SK-N-SH treated with all-trans-retinoic acid at 6 μM for 48 hours (cell line): ENCODE data around the gene TRMT112.
A peak's percentile ranks its signal among the peaks of the same experiment; 100 is the strongest.

Experiments used
- ATAC-seq: fragments of 200-7000 bp; cut with Tn5 transposase; 3 replicates; pipeline ENCODE4 v1.9.1; 2020; ENCODE audit warnings: mild to moderate bottlenecking, moderate library complexity
- ARNTL ChIP-seq: fragments of 450-650 bp; formaldehyde crosslinking; IDR thresholded peaks from 2 replicates; pipeline ENCODE4 v1.5.0; 2020; ENCODE audit warnings: low read depth, mild to moderate bottlenecking, moderate library complexity, borderline replicate concordance
- BACH2 ChIP-seq: fragments of 250-450 bp; sonication (Bioruptor Pico); IDR thresholded peaks from 2 replicates; pipeline ENCODE4 v1.9.0; 2021; ENCODE audit warnings: mild to moderate bottlenecking, borderline replicate concordance
- CREB5 ChIP-seq: fragments of 250-450 bp; sonication (Bioruptor Pico); IDR thresholded peaks from 2 replicates; pipeline ENCODE4 v1.5.1; 2020; ENCODE audit warnings: low read depth, mild to moderate bottlenecking, moderate library complexity
- CSDC2 ChIP-seq: fragments of 250-450 bp; sonication (Bioruptor Pico); IDR thresholded peaks from 2 replicates; pipeline ENCODE4 v1.5.0; 2020; ENCODE audit warnings: mild to moderate bottlenecking, moderate library complexity
- CSRNP3 ChIP-seq: fragments of 250-450 bp; sonication (Bioruptor Pico); IDR thresholded peaks from 2 replicates; pipeline ENCODE4 v1.5.1; 2021; ENCODE audit warnings: mild to moderate bottlenecking, moderate library complexity
- ESRRG ChIP-seq: fragments of 250-450 bp; sonication (Bioruptor Pico); IDR thresholded peaks from 2 replicates; pipeline ENCODE4 v1.6.1; 2021; ENCODE audit warnings: mild to moderate bottlenecking
- GLIS3 ChIP-seq: fragments of 250-450 bp; sonication (Bioruptor Pico); IDR thresholded peaks from 2 replicates; pipeline ENCODE4 v1.5.0; 2020; ENCODE audit warnings: mild to moderate bottlenecking, moderate library complexity
- ISL1 ChIP-seq: fragments of 250-450 bp; sonication (Bioruptor Pico); IDR thresholded peaks from 2 replicates; pipeline ENCODE4 v2.1.2; 2022; ENCODE audit warnings: mild to moderate bottlenecking, moderate library complexity
- OSR1 ChIP-seq: fragments of 250-450 bp; sonication (Bioruptor Pico); IDR thresholded peaks from 2 replicates; pipeline ENCODE4 v1.8.0; 2022; ENCODE audit warnings: moderate library complexity, mild to moderate bottlenecking, inconsistent platforms
- PPARA ChIP-seq: fragments of 250-450 bp; sonication (Bioruptor Pico); IDR thresholded peaks from 2 replicates; pipeline ENCODE4 v1.5.0; 2020; ENCODE audit warnings: mild to moderate bottlenecking, borderline replicate concordance
- RARB ChIP-seq: fragments of 250-450 bp; sonication (Bioruptor Pico); IDR thresholded peaks from 2 replicates; pipeline ENCODE4 v1.8.0; 2021; ENCODE audit warnings: mild to moderate bottlenecking, moderate library complexity
- TCF4 ChIP-seq: fragments of 250-450 bp; sonication (Bioruptor Pico); IDR thresholded peaks from 2 replicates; pipeline ENCODE4 v1.8.0; 2021; ENCODE audit warnings: mild to moderate bottlenecking, moderate library complexity, borderline replicate concordance
- TOX ChIP-seq: fragments of 250-450 bp; sonication (Bioruptor Pico); IDR thresholded peaks from 2 replicates; pipeline ENCODE4 v1.8.0; 2021; ENCODE audit warnings: mild to moderate bottlenecking, moderate library complexity, borderline replicate concordance
- ZC3H10 ChIP-seq: fragments of 250-450 bp; sonication (Bioruptor Pico); IDR thresholded peaks from 2 replicates; pipeline ENCODE4 v1.5.1; 2021; ENCODE audit warnings: mild to moderate bottlenecking, moderate library complexity
- ZFP3 ChIP-seq: fragments of 250-450 bp; sonication (Bioruptor Pico); IDR thresholded peaks from 2 replicates; pipeline ENCODE4 v1.5.0; 2020; ENCODE audit warnings: mild to moderate bottlenecking, moderate library complexity
- ZFP30 ChIP-seq: fragments of 450-650 bp; formaldehyde crosslinking; IDR thresholded peaks from 2 replicates; pipeline ENCODE4 v1.5.0; 2022; ENCODE audit warnings: mild to moderate bottlenecking, moderate library complexity
- ZNF565 ChIP-seq: fragments of 450-650 bp; formaldehyde crosslinking; conservative IDR thresholded peaks from 2 replicates; pipeline ENCODE4 v1.5.0; 2020; ENCODE audit warnings: low read depth, mild to moderate bottlenecking, moderate library complexity
- ZNF70 ChIP-seq: fragments of 450-650 bp; formaldehyde crosslinking; IDR thresholded peaks from 2 replicates; pipeline ENCODE4 v1.5.0; 2020; ENCODE audit warnings: mild to moderate bottlenecking, moderate library complexity
- ZNF8 ChIP-seq: fragments of 450-650 bp; formaldehyde crosslinking; IDR thresholded peaks from 2 replicates; pipeline ENCODE4 v1.5.0; 2020; ENCODE audit warnings: mild to moderate bottlenecking, moderate library complexity
- TF ChIP-seq, protein P1 (sequence below): fragments of 250-450 bp; sonication (Bioruptor Pico); IDR thresholded peaks from 2 replicates; pipeline ENCODE4 v1.8.0; 2020; ENCODE audit warnings: mild to moderate bottlenecking, moderate library complexity, borderline replicate concordance
- TF ChIP-seq, protein P2 (sequence below): fragments of 250-450 bp; sonication (Bioruptor Pico); IDR thresholded peaks from 2 replicates; pipeline ENCODE4 v1.5.0; 2020; ENCODE audit warnings: mild to moderate bottlenecking, moderate library complexity

The TRMT112 gene

DNA sequence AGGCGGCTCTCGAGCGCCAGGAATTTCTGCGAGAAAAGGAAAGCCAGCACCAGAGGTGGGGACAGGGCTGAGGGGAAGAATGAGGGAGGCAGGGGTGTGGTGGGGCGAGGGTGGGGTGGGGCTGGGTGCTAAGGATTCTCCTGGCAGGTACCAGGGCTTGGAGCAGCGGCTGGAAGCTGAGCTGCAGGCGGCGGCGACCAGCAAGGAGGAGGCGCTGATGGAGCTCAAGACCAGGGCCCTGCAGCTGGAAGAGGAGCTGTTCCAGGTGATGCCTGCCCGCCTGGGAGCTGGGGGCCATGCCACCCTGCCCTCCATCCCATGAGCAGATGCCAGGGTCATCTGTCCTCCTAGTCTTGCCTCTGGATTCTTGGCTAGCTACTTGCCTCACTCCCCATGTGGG is 32.0 kb upstream of the TRMT112 start:
- TF ChIP-seq ZFP3 (CRISPR knock-in tag): 0 out of 2 replicates have a peak, but pooled peaks have one; percentile 58
- no peak for TF ChIP-seq CREB5
- no peak for ATAC-seq

DNA sequence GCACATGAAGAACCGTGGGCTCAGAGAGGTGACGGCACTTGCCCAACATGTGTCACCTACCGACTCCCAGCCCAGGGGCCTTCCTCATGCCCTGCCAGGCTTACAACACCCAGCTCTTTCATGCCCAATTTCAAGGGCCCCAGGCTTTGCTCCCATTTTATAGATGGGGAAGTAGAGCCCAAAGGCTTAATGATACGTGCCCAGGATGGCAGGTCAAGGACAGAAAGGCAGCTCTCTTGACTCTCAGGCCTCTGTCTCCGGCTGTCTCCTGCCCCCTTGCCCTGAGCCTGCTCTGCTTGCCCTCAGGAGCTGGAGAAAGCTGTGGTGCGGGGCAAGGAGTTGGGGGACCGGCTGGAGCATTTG is 31.6 kb upstream of the TRMT112 start:
- ATAC-seq: no peak
- TF ChIP-seq ARNTL (no peak), TCF4 (CRISPR knock-in tag) (no peak), ZFP3 (CRISPR knock-in tag) (no peak), CSDC2 (no peak), ISL1 (CRISPR knock-in tag) (no peak), ZNF70 (CRISPR knock-in tag) (no peak), ZNF565 (CRISPR knock-in tag) (no peak), CSRNP3 (CRISPR knock-in tag) (no peak), CREB5 (no peak), GLIS3 (no peak), ESRRG (no peak), ZFP30 (CRISPR knock-in tag) (no peak), RARB (no peak), BACH2 (CRISPR knock-in tag) (no peak), OSR1 (CRISPR knock-in tag) (no peak), ZNF8 (no peak), TOX (CRISPR knock-in tag) (no peak), ZC3H10 (CRISPR knock-in tag) (no peak)
- TF ChIP-seq, protein P1, sequence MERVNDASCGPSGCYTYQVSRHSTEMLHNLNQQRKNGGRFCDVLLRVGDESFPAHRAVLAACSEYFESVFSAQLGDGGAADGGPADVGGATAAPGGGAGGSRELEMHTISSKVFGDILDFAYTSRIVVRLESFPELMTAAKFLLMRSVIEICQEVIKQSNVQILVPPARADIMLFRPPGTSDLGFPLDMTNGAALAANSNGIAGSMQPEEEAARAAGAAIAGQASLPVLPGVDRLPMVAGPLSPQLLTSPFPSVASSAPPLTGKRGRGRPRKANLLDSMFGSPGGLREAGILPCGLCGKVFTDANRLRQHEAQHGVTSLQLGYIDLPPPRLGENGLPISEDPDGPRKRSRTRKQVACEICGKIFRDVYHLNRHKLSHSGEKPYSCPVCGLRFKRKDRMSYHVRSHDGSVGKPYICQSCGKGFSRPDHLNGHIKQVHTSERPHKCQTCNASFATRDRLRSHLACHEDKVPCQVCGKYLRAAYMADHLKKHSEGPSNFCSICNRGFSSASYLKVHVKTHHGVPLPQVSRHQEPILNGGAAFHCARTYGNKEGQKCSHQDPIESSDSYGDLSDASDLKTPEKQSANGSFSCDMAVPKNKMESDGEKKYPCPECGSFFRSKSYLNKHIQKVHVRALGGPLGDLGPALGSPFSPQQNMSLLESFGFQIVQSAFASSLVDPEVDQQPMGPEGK: no peak

DNA sequence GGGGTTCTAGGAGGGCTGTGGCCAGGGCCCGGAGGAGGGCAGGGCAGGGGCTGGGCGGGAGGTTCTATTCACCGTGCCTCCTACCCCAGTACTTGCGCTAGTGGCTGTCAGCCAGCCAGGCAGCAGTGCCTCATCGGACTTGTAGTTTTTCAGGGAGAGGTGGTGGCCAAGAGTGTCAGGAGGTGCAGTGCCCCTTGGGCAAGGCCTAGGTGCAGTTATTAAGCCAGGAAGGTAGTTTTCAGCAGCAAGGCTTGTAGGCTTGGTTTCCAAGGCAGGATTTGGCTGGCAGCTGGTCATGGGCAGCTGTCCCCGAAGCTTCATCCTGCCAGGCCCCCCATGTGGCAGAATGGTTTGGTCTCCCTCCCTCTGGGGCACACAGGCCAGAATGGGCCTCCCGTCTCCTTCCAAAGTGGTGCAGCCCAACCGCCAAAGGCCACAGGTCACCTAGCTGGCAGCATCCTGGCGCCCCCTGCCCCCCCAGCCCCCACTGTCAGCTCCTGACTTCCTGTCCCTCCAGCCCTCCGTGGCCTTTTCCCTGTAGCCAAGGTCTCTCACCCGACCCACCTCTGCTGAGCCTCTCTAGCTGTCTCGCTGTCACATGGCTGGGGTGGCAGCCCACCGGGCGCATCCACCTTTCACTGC is 31.1 kb upstream of the TRMT112 start:
- ATAC-seq: no peak
- TF ChIP-seq BACH2 (CRISPR knock-in tag) (no peak), ZFP30 (CRISPR knock-in tag) (no peak), ZFP3 (CRISPR knock-in tag) (no peak), ESRRG (no peak), OSR1 (CRISPR knock-in tag) (no peak), CREB5 (no peak), PPARA (CRISPR knock-in tag) (no peak)
- TF ChIP-seq, protein P2, sequence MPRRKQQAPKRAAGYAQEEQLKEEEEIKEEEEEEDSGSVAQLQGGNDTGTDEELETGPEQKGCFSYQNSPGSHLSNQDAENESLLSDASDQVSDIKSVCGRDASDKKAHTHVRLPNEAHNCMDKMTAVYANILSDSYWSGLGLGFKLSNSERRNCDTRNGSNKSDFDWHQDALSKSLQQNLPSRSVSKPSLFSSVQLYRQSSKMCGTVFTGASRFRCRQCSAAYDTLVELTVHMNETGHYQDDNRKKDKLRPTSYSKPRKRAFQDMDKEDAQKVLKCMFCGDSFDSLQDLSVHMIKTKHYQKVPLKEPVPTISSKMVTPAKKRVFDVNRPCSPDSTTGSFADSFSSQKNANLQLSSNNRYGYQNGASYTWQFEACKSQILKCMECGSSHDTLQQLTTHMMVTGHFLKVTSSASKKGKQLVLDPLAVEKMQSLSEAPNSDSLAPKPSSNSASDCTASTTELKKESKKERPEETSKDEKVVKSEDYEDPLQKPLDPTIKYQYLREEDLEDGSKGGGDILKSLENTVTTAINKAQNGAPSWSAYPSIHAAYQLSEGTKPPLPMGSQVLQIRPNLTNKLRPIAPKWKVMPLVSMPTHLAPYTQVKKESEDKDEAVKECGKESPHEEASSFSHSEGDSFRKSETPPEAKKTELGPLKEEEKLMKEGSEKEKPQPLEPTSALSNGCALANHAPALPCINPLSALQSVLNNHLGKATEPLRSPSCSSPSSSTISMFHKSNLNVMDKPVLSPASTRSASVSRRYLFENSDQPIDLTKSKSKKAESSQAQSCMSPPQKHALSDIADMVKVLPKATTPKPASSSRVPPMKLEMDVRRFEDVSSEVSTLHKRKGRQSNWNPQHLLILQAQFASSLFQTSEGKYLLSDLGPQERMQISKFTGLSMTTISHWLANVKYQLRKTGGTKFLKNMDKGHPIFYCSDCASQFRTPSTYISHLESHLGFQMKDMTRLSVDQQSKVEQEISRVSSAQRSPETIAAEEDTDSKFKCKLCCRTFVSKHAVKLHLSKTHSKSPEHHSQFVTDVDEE (CRISPR knock-in tag): no peak
- TF ChIP-seq, protein P1: no peak
